Loucy (cell line): ENCODE data around the gene HOGA1.

Experiments
- CTCF ChIP-seq: fragments of 200-600 bp; sonication (generic); conservative IDR thresholded peaks from 2 replicates; pipeline ENCODE4 v1.5.1; 2014; ENCODE audit warnings: mild to moderate bottlenecking, antibody characterized with exemption, low read length
- EZH2phosphoT487 ChIP-seq: fragments of 200-600 bp; IDR thresholded peaks from 2 replicates; pipeline ENCODE4 v1.6.1; 2018; ENCODE audit warnings: antibody characterized with exemption, mild to moderate bottlenecking, moderate library complexity, borderline replicate concordance

- TF ChIP-seq CTCF, result no peak
- TF ChIP-seq EZH2phosphoT487, result no peak
Observed at GRCh38 chr10:97611473-97611872, 27.3 kb downstream of the HOGA1 start.
